GM19397 (cell line): ENCODE data around the gene MARK1.
"Not testable (repeated sequence)": the region's sequence is repeated elsewhere in the genome, so short reads cannot be mapped to it uniquely, and the experiment has no call there.

ENCODE experiments used
- ATAC-seq: cut with Tn5 transposase; IDR thresholded peaks from one replicate; pipeline ENCODE4 v1.9.1; 2021; ENCODE audit warnings: mild to moderate bottlenecking, moderate library complexity; ENCODE audit not compliant: unreplicated experiment

MARK1 gene

DNA sequence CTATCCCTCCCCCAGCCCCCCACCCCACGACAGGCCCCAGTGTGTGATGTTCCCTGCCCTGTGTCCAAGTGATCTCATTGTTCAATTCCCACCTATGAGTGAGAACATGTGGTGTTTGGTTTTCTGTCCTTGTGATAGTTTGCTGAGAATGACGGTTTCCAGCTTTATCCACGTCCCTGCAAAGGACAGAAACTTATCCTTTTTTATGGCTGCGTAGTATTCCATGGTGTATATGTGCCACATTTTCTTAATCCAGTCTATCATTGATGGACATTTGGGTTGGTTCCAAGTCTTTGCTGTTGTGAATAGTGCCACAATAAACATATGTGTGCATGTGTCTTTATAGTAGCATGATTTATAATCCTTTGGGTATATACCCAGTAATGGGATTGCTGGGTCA is 77.7 kb downstream of the MARK1 start:
- not testable (repeated sequence) for ATAC-seq

DNA sequence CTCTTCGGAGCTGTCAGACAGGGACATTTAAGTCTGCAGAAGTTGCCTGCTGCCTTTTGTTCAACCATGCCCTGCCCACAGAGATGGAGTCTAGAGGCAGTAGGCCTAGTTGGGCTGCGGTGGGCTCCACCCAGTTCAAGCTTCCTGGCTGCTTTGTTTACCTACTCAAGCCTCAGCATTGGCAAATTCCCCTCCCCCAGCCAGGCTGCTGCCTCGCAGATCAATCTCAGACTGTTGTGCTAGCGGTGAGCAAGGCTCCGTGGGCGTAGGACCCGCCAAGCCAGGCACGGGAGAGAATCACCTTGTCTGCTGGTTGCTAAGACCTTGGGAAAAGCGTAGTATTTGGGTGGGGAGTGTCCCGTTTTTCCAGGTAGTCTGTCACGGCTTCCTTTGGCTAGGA is 83.2 kb downstream of the MARK1 start:
- ATAC-seq, result not testable (repeated sequence)

- no peak for ATAC-seq
These were observed 88.9 kb downstream of the MARK1 start for GRCh38 chr1:220616836-220617235.

DNA sequence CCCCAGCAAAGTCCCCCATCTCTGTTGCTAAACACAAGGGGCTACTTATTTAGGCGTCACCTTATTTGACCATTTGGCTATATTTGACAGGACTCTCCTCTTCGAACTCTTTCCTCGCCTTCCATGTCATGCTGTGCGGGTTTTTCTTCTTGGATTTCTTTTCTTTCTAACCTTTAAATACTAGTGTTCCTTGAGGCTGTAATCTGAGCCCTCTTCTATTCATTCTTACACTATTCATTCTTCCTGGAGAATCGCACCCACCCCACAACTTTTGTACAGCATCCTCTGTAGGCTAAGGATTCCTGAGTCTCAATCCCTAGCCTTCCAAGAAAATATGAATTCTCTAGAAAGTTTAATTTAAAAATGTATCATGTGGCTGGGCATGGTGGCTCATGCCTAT is 100.5 kb downstream of the MARK1 start:
- ATAC-seq, result no peak

GRCh38 chr1:220631238-220631815 is 103.4 kb downstream of the MARK1 start:
- ATAC-seq, result no peak

GRCh38 chr1:220637759-220638158 is 109.8 kb downstream of the MARK1 start:
- ATAC-seq, result no peak

DNA sequence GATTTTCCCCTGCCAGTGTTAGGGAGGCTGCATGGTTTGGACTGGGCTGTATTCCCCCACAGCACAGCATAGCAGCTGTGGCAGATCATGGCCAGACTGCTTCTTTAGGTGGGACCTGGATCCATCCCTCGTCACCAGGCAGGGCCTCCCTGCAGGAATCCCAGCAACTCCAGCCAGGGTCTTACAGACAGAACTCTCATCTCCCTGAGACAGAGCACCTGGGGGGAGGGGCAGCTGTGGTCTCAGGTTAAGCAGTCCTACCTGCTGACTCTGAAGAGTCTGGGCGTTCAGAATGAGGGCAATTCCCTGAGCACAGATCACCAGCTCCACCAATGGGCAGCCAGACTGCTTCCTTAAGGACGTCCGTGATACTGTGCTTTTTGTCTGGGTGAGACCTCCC is 114.3 kb downstream of the MARK1 start:
- no peak for ATAC-seq

DNA sequence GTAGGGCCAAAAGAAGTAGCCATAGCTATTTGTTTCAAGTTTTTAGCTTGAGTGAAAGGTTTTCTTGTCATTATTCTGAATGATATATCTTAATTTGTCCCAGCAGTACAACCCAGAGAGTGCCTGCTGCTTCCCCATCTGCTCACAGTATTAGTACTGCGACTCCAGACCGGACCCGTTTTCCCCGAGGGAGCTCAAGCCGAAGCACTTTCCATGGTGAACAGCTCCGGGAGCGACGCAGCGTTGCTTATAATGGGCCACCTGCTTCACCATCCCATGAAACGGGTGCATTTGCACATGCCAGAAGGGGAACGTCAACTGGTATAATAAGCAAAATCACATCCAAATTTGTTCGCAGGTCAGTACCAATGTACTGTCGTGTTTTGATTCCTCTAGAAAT is 125.1 kb downstream of the MARK1 start:
- ATAC-seq, result no peak

DNA sequence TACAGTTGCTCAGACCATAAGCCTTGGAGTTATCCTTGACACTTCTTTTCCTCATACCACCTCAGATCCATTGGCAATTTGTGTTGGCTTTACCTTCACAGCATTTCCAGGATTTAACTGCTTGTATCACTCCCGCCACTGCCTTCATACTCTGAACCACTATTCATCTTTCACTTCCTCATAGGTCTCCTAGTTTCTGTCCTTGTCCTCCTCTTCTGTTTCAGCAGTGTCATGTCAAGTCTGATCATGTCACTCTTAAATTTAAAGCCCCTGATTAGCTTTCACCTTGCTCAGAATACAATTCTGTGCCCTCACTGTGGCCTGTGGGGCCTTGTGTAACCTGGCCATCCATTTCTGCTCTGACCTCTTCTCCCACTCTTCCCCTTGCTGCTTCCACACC is 127.6 kb downstream of the MARK1 start:
- ATAC-seq, result peak; percentile 84

- ATAC-seq, result peak; percentile 37
These were observed 128.2 kb downstream of the MARK1 start for GRCh38 chr1:220655961-220656740.

DNA sequence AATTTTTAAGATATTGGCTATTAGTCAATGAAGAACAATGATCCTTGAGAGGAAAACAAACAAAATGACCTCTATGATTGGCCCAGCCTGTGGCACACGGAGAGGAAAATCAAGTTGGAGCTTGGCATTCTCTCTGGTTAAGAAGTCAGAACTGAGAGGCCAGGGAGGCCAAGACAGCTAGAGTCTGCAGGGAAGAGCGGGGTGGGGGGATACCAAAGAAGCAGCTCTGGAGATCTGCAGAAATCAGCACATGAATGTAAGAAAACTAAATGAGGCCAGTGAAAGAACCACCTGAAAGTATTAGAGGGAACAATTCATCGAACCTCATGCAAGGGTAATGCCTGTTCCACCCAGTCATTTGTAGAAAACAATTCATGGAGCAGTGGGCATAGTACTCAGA is 138.4 kb downstream of the MARK1 start:
- no peak for ATAC-seq

- ATAC-seq, result no peak
These were observed 141.1 kb downstream of the MARK1 start for GRCh38 chr1:220669005-220669404.

- ATAC-seq, result no peak
These were observed 142.4 kb downstream of the MARK1 start for GRCh38 chr1:220670365-220670764.

DNA sequence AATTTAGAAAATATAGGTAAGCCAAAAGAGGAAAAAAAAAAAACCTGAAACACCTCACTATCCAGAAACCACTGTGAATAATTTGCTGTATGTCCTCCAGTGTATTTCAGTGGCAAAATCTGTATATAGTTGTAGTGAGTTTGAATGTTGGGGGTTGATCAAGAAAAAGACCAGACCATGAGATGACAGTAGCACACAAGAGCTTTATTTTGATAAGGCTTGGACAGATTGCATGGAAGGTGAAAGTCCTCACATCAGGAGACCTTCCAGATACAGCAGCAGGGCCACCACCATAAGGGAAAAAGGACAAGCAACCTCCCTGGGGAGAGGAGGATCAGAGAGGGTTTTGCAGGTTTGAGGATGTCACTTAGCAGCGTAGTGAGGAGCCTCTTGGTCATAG is 146.0 kb downstream of the MARK1 start:
- no peak for ATAC-seq

DNA sequence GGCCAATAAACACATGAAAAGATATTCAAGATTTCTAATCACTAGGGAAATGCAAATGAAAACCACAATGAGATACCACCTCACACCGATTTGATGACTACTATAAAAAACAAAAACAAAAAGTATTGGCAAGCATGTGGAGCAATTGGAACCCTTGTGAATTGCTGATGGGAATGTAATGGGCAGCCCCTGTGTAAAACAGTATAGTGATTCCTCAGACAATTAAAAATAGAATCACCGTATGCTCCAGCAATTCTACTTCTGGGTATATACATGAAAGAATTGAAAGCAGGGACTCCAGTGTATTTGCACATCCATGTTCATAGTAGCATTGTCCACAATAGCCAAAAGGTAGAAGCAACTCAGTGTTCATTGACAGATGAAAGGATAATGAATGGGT is 149.3 kb downstream of the MARK1 start:
- no peak for ATAC-seq

- peak; percentile 87 for ATAC-seq
These were observed 152.2 kb downstream of the MARK1 start for GRCh38 chr1:220680085-220680687.

DNA sequence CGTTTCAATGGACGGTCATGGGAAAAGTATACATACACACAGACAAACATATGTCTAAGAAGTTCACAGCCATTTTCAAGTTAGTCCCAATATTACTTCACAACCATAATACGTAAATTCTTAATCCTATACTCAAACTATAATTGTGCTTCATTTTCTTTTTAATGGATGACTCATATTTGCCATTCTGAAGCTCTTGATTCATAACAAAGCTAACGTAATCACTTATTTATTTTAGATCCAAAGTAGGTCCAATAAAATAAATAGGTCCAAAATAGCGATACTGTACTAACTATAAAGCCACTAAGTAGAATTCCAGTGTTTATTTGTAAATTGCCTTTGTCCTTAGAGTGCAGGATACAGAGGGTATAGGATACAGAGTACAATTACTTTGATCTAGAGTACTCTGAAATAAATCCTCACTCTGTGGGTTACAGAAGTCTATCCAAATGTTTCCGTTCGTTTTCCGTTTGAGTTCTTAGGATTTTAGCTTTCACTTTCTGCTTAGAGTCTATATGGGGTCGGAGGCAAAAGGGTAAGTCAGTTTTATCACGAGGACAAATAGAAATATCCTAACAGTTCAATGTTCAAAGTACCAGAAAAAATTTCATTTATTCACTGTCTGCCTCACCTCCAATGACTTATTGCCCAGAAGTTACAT is 153.4 kb downstream of the MARK1 start:
- no peak for ATAC-seq

GRCh38 chr1:220682901-220683576 is 155.1 kb downstream of the MARK1 start:
- ATAC-seq, result no peak

DNA sequence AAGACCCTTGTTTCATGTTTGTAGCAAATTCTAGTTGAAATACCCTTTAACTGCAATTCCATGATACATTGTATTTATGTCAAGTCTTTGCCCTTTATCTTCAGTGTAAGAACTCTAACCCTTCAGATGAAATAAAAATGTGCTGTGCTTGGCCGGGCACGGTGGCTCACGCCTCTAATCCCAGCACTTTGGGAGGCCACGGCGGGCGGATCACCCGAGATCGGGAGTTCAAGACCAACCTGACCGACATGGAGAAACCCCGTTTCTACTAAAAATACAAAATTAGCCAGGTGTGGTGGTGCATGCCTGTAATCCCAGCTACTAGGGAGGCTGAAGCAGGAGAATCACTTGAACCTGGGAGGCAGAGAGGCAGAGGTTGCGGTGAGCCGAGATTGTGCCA is 155.8 kb downstream of the MARK1 start:
- not testable (repeated sequence) for ATAC-seq

GRCh38 chr1:220684890-220685289 is 157.0 kb downstream of the MARK1 start:
- no peak for ATAC-seq

GRCh38 chr1:220685879-220686278 is 157.9 kb downstream of the MARK1 start:
- no peak for ATAC-seq
